Uterus (tissue), 2 donors: ENCODE results near the gene ABRACL.

Source experiments
- POLR2A ChIP-seq, 2 donors: fragments of 450-650 bp; IDR thresholded peaks; one replicate each; pipeline ENCODE4 v1.6.1; 2016; ENCODE audit warnings: antibody characterized with exemption in 2 of 2, mild to moderate bottlenecking in 1 of 2, moderate library complexity in 1 of 2
- TF ChIP-seq, protein P1 (sequence below), 4 experiments: fragments of 200-600 bp in 2 of 4; fragments of 450-650 bp in 2 of 4; sonication (generic) in 2 of 4; IDR thresholded peaks; one replicate each; pipeline ENCODE4 v1.5.1; 2016 to 2019; ENCODE audit warnings: antibody characterized with exemption in 4 of 4, mild to moderate bottlenecking in 2 of 4, moderate library complexity in 1 of 4

DNA sequence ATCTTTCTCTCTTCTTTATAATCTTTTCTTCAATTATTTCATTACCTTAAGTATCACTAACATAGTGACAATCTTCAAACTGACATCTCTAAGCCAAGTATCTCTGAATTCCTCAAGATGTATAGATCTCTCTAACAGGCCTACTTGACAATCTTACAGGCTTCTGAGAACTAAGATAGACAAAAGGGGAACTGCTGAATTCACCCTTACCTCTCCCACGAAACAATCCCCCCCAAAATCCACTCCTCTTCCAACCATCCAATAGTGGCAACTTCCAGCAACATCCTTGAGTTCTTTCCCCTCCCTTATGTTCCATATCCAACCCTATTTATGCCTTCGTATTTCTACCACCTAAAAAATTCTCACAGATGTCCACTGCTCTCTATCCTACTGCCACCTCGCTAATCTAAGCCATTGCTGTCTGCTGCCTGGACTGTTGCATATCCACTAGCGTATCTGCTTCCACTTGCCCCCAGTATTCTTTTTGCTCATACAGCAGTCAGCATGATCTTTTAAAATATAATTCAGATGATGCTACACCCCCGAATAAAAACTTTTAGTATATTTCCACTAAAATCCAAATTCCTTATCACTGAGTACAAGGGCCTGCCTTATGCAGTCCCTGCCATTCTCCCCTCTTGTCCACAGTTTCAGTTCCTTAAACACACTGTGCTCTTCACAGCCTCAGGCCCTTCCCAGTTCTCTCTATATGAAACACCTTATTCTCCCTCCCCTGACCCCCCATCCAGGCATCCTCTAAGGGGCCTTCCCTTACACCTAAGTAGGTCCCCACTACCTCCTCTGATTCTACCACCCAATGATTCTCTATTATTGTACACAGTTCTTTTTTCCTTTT lies 48.5 kb upstream of the ABRACL start:
- TF ChIP-seq, protein P1, sequence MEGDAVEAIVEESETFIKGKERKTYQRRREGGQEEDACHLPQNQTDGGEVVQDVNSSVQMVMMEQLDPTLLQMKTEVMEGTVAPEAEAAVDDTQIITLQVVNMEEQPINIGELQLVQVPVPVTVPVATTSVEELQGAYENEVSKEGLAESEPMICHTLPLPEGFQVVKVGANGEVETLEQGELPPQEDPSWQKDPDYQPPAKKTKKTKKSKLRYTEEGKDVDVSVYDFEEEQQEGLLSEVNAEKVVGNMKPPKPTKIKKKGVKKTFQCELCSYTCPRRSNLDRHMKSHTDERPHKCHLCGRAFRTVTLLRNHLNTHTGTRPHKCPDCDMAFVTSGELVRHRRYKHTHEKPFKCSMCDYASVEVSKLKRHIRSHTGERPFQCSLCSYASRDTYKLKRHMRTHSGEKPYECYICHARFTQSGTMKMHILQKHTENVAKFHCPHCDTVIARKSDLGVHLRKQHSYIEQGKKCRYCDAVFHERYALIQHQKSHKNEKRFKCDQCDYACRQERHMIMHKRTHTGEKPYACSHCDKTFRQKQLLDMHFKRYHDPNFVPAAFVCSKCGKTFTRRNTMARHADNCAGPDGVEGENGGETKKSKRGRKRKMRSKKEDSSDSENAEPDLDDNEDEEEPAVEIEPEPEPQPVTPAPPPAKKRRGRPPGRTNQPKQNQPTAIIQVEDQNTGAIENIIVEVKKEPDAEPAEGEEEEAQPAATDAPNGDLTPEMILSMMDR (IDR thresholded peaks at IDR 0.05), result no peak
- no peak for TF ChIP-seq POLR2A (IDR thresholded peaks at IDR 0.05)
